Loucy (cell line): ENCODE data around the gene KRTAP4-6.
"Not testable (repeated sequence)": the region's sequence is repeated elsewhere in the genome, so short reads cannot be mapped to it uniquely, and the experiment has no call there.

Experiments used
- H2AFZ ChIP-seq: fragments of 200-600 bp; sonication (generic); 2 replicates; pipeline ENCODE4 v1.6.0; 2016; ENCODE audit warnings: antibody characterized with exemption, mild to moderate bottlenecking, low read length, moderate library complexity
- H3F3A ChIP-seq: fragments of 200-600 bp; 2 replicates; pipeline ENCODE4 v1.6.0; 2016; ENCODE audit warnings: antibody characterized with exemption, low read depth, mild to moderate bottlenecking
- H3K27me3 ChIP-seq: fragments of 200-600 bp; sonication (generic); 2 replicates; pipeline ENCODE4 v1.6.1; 2014; ENCODE audit warnings: low read length, mild to moderate bottlenecking; ENCODE audit not compliant: insufficient read depth, poor library complexity, severe bottlenecking
- H3K36me3 ChIP-seq: fragments of 200-600 bp; sonication (generic); 2 replicates; pipeline ENCODE4 v1.6.1; 2016; ENCODE audit warnings: low read length; ENCODE audit not compliant: insufficient read depth
- H3K4me1 ChIP-seq: fragments of 200-600 bp; sonication (generic); 2 replicates; pipeline ENCODE4 v1.5.1; 2014; ENCODE audit warnings: low read length, mild to moderate bottlenecking; ENCODE audit not compliant: insufficient read depth, poor library complexity, severe bottlenecking
- H3K4me2 ChIP-seq: fragments of 200-600 bp; sonication (generic); 2 replicates; pipeline ENCODE4 v1.6.0; 2014; ENCODE audit warnings: antibody characterized with exemption, low read length, low read depth, mild to moderate bottlenecking; ENCODE audit not compliant: poor library complexity, severe bottlenecking
- H3K4me3 ChIP-seq: fragments of 200-600 bp; sonication (generic); 2 replicates; pipeline ENCODE4 v1.5.1; 2014; ENCODE audit warnings: low read length, mild to moderate bottlenecking, mixed read lengths; ENCODE audit not compliant: poor library complexity, severe bottlenecking
- H3K79me2 ChIP-seq: fragments of 200-600 bp; sonication (generic); 2 replicates; pipeline ENCODE4 v1.6.1; 2014; ENCODE audit warnings: low read length; ENCODE audit not compliant: insufficient read depth
- H3K9ac ChIP-seq: fragments of 200-600 bp; sonication (generic); 2 replicates; pipeline ENCODE4 v1.6.0; 2014; ENCODE audit warnings: mild to moderate bottlenecking, low read depth, low read length, moderate library complexity; ENCODE audit not compliant: poor library complexity, severe bottlenecking
- H3K9me2 ChIP-seq: fragments of 200-600 bp; sonication (generic); replicated peaks from 2 replicates; pipeline ENCODE4 v1.6.1; 2016; ENCODE audit warnings: low read depth, low read length, mixed read lengths
- H3K9me3 ChIP-seq: fragments of 200-600 bp; sonication (generic); 2 replicates; pipeline ENCODE4 v1.6.1; 2014; ENCODE audit warnings: mild to moderate bottlenecking, antibody characterized with exemption, low read length, low read depth; ENCODE audit not compliant: insufficient read depth
- H4K20me1 ChIP-seq: fragments of 200-600 bp; sonication (generic); 2 replicates; pipeline ENCODE4 v1.6.0; 2014; ENCODE audit warnings: antibody characterized with exemption, low read length, mild to moderate bottlenecking; ENCODE audit not compliant: insufficient read depth, poor library complexity, severe bottlenecking
- CTCF ChIP-seq: fragments of 200-600 bp; sonication (generic); conservative IDR thresholded peaks from 2 replicates; pipeline ENCODE4 v1.5.1; 2014; ENCODE audit warnings: mild to moderate bottlenecking, antibody characterized with exemption, low read length
- EZH2phosphoT487 ChIP-seq: fragments of 200-600 bp; IDR thresholded peaks from 2 replicates; pipeline ENCODE4 v1.6.1; 2018; ENCODE audit warnings: antibody characterized with exemption, mild to moderate bottlenecking, moderate library complexity, borderline replicate concordance

The KRTAP4-6 gene

GRCh38 chr17:41126412-41126811, 13.9 kb downstream of the KRTAP4-6 start:
- H3K9me3 ChIP-seq = no peaks in the 10 kb centered on the region
- no peaks in the 10 kb centered on the region for H3K27me3 ChIP-seq
- no peak overlapping the region for H3K9ac ChIP-seq
- H3K79me2 ChIP-seq = no peaks in the 10 kb centered on the region
- peak overlapping the region; percentile 56 for H3K4me2 ChIP-seq
- H4K20me1 ChIP-seq = no peaks in the 10 kb centered on the region
- H3F3A ChIP-seq = no peaks in the 10 kb centered on the region; the same call in 1 of the 2 replicates
- no peaks in the 10 kb centered on the region for H3K36me3 ChIP-seq
- peaks cover 34% of the 10 kb centered on the region for H3K4me1 ChIP-seq
- no peak overlapping the region for H3K4me3 ChIP-seq
- no peak overlapping the region for H2AFZ ChIP-seq
- H3K9me2 ChIP-seq = no peaks in the 10 kb centered on the region
- TF ChIP-seq EZH2phosphoT487 (no peak), CTCF (no peak)

- no peak overlapping the region for H3K9ac ChIP-seq
- no peaks in the 10 kb centered on the region for H3K9me2 ChIP-seq
- no peak overlapping the region for H3K4me3 ChIP-seq
- H3K4me1 ChIP-seq = peaks cover 44% of the 10 kb centered on the region
- H3K36me3 ChIP-seq = no peaks in the 10 kb centered on the region
- no peaks in the 10 kb centered on the region for H3K9me3 ChIP-seq
- H3K79me2 ChIP-seq = no peaks in the 10 kb centered on the region
- TF ChIP-seq EZH2phosphoT487 (no peak), CTCF (no peak)
- H3K27me3 ChIP-seq = no peaks in the 10 kb centered on the region
- H2AFZ ChIP-seq = no peak overlapping the region
- peaks cover 5% of the 10 kb centered on the region; the same call in 1 of the 2 replicates for H3F3A ChIP-seq
- no peaks in the 10 kb centered on the region for H4K20me1 ChIP-seq
- H3K4me2 ChIP-seq = no peak overlapping the region
These were observed 15.3 kb downstream of the KRTAP4-6 start for GRCh38 chr17:41125064-41125463.

GRCh38 chr17:41123991-41124371, 16.4 kb downstream of the KRTAP4-6 start, which contains the start of gene KRTAP4-12:
Gene KRTAP4-12, minus strand, starts transcription at chr17:41124182. Its CDS starts 60 bp downstream, at chr17:41124122.
- H3K4me3 ChIP-seq, H3K9me3 ChIP-seq, H3K27me3 ChIP-seq, H3F3A ChIP-seq, H3K9me2 ChIP-seq, H3K4me2 ChIP-seq, H3K79me2 ChIP-seq, H3K9ac ChIP-seq, H4K20me1 ChIP-seq, H2AFZ ChIP-seq, H3K36me3 ChIP-seq: not testable (repeated sequence)
- peaks cover 54% of the 10 kb centered on the region for H3K4me1 ChIP-seq

- not testable (repeated sequence) for H3K4me2 ChIP-seq, H3K4me3 ChIP-seq, H3K27me3 ChIP-seq
These were observed 16.9 kb downstream of the KRTAP4-6 start for GRCh38 chr17:41123292-41123990.

More at GRCh38 chr17:41123292-41123990, 16.9 kb downstream of the KRTAP4-6 start:
- not testable (repeated sequence) for H3K9me2 ChIP-seq, H3K79me2 ChIP-seq, H3K36me3 ChIP-seq, H3F3A ChIP-seq, H3K9ac ChIP-seq, H2AFZ ChIP-seq, H3K9me3 ChIP-seq, H4K20me1 ChIP-seq
- H3K4me1 ChIP-seq = peaks cover 60% of the 10 kb centered on the region
